G401 (cell line): ENCODE measurements around the gene LIPG. TPM values are rescaled to one million over a fixed set of nuclear protein-coding genes. Genes with fewer than 3 reads are reported as not detected.

Experiments used
- DNase-seq: peaks from one replicate; pipeline ENCODE4 v3.0.0-alpha.2; 2015; ENCODE audit warnings: low spot score
- in situ Hi-C: cut with HindIII; loops from 2 replicates; pipeline ENCODE4 v1.10.0; 2016; ENCODE audit warnings: low sequenced_read_pairs, mixed read lengths
- total RNA-seq: library from RNA; depleted of rRNA; stranded (reverse); fragments of >200 nt; shearing (Covaris generic); gene quantifications from 2 replicates; pipeline ENCODE4 v1.2.3, GENCODE V29; 2014

The LIPG gene
- total RNA-seq, 1 experiment from 2014 or later: 15.0 TPM

GRCh38 chr18:49625021-49625691, 63.3 kb downstream of the LIPG start:
- in situ Hi-C loops: no loop called here

GRCh38 chr18:49626842-49627467, 65.1 kb downstream of the LIPG start:
- in situ Hi-C loops: no loop called here
- no peak for DNase-seq

More at GRCh38 chr18:49625021-49625691, 63.3 kb downstream of the LIPG start:
- DNase-seq: no peak

GRCh38 chr18:49628119-49628518, 66.3 kb downstream of the LIPG start:
- no peak for DNase-seq
- in situ Hi-C loops: no loop called here

GRCh38 chr18:49628881-49629795, 67.3 kb downstream of the LIPG start:
- DNase-seq: peak; percentile 82
- in situ Hi-C loops: no loop called here

- DNase-seq: no peak
Measured at GRCh38 chr18:49630246-49630699, 68.4 kb downstream of the LIPG start.

GRCh38 chr18:49631146-49631866, 69.4 kb downstream of the LIPG start:
- in situ Hi-C loops: no loop called here
- no peak for DNase-seq

More at GRCh38 chr18:49630246-49630699, 68.4 kb downstream of the LIPG start:
- in situ Hi-C loops: no loop called here

GRCh38 chr18:49632588-49632987, 70.7 kb downstream of the LIPG start:
- DNase-seq: no peak
- in situ Hi-C loops: no loop called here

- DNase-seq: no peak
- in situ Hi-C loops: no loop called here
Measured at GRCh38 chr18:49638209-49638785, 76.4 kb downstream of the LIPG start.

- DNase-seq: no peak
- in situ Hi-C loops: no loop called here
Measured at GRCh38 chr18:49638891-49639557, 77.2 kb downstream of the LIPG start.

- in situ Hi-C loops: no loop called here
- DNase-seq: no peak
Measured at GRCh38 chr18:49639643-49640391, 78.0 kb downstream of the LIPG start.

- no peak for DNase-seq
- in situ Hi-C loops: no loop called here
Measured at GRCh38 chr18:49640741-49641140, 78.9 kb downstream of the LIPG start.

- in situ Hi-C loops: no loop called here
Measured at GRCh38 chr18:49645196-49645595, 83.3 kb downstream of the LIPG start.

GRCh38 chr18:49645841-49646351, 84.0 kb downstream of the LIPG start:
- in situ Hi-C loops: no loop called here
- peak; percentile 71 for DNase-seq

More at GRCh38 chr18:49645196-49645595, 83.3 kb downstream of the LIPG start:
- no peak for DNase-seq

GRCh38 chr18:49646873-49647272, 85.0 kb downstream of the LIPG start:
- in situ Hi-C loops: no loop called here
- DNase-seq: no peak

GRCh38 chr18:49647496-49648168, 85.8 kb downstream of the LIPG start:
- in situ Hi-C loops: no loop called here
- no peak for DNase-seq

GRCh38 chr18:49648326-49648725, 86.5 kb downstream of the LIPG start:
- DNase-seq: no peak
- in situ Hi-C loops: no loop called here
